8988T (cell line): ENCODE measurements around the gene WBP2NL.

Source experiments
- DNase-seq: peaks from one replicate; pipeline ENCODE4 v3.0.0; 2011

Gene WBP2NL

DNA sequence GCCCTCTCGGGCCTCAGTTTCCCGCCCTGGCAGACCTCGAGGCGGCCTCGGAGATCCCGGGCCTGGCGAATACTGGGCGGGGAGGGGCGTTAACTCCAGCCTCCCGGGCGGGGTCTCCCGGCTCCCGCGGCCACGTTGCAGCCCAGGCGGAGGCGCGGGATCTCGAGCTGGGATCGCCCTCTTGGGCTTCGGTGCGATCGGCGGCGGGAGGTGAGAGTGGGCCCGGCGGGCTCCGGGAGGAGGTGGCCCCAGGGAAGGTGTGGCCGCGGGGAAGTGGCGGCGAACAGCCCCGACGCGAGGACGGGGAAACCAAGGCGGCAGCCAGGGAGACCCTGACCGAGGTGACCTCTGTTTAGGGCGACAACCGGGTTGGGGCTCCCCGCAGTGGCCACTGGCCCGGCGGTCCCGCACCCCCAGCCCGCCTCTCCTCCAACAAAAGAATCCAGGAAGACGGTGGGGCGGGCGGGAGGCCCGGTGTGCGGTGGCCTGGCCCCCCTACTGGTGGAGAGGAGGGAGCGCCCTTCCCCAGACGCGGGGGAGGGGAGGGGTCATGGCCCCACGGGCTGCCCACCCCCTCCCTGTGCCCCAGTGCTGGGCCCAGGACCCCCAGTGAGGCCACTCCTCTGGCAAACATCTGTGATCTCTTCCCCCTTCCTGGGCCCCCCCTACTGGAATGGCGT, 75.7 kb downstream of the WBP2NL start, which contains the start of gene PHETA2:
Gene PHETA2 (plus strand): TSS at position 117 of the 680 bp plus-strand sequence. CDS start 3,046 bp downstream, outside the sequence.
- DNase-seq: no peak

DNA sequence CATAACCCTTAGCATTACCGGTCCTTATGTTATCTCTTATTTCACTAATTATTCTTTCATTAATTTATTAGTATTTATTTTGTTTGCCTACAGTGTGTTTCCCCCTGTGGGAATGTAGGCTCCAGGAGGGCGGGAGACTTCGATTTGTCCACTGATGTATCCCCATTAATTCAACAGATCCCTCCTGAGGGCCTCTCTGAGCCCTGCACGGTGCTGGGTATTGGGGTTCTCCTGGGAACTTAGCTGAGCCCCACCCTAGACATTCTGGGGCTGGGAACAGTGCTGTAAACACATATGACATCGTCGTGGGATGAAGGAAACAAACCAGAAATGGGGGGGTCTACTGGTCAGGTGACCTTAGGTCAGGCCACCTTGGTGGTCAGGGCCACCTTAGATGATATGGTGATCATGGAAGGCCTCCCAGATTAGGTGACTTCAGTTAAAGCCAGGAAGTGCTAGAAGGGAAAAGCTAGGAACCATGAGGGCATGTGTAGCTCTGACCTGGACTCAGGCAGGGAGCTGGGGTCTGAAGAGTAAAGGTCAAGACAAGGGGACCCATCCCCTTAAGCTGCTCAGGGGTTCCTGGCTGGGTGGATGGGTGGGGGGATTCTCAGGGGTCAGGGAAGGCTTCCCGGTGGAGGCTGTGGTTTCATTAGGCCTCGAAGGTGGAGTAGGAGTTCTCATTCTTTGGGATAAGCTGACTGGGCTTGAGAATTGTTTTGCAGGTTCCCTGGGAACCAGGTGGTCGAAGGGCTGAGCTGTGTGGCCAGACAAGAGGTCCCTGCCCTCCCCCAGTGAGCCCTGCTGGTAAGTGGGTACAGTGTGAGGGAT, 76.5 kb downstream of the WBP2NL start:
- DNase-seq: no peak

DNA sequence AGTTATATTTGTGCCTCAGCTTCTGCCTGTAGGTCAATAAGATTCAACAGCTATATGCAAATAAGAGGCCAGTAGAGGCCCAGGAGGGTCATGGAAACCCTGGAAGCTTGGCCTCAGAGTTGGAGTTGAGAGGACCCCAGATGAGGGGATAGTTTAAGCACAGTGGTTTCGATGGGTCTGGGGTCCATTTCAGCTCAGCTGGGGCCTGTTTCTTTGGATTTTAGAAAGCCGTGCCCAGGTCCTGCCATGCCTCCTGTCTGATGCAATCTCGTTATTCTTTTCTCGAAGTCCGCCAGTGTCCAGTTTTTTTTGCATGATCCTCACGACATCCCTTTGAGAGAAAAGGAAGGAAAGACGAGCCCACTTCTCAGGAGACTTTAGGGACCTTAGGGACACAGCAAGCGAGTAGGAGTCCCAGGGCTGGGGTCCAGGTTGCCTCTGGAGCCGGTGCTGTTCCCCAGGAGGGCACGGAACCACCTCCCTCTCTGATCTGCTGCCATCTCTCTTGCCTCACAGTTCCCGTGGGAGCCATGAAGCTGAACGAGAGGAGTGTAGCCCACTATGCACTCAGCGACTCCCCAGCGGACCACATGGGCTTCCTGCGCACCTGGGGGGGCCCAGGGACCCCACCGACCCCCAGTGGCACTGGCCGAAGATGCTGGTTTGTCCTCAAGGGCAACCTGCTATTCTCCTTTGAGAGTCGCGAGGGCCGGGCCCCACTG, 78.3 kb downstream of the WBP2NL start:
- no peak for DNase-seq

GRCh38 chr22:42077486-42078125, 79.0 kb downstream of the WBP2NL start:
- no peak for DNase-seq
